ENCODE results near the gene RPS21. TPM values are rescaled to one million over a fixed set of nuclear protein-coding genes. Genes with fewer than 3 reads are reported as not detected.
A peak's percentile ranks its signal among the peaks of the same experiment; 100 is the strongest.

RPS21 gene
- total and polyA plus RNA-seq, 9 of the 15 experiments (the other 6 are each of a cell fraction or from before 2014, with no cell fraction given): 1,380 to 5,647 (median 3,091) TPM

GRCh38 chr20:62363920-62364851 lies 22.7 kb upstream of the RPS21 start (continued):
- TF ChIP-seq NR2C1 (IDR thresholded peaks at IDR 0.05) (peak; percentile 87), NR2C1 (tag; IDR thresholded peaks at IDR 0.05) (peak; percentile 85), FOXA1 (IDR thresholded peaks at IDR 0.05; ENCODE audit: borderline replicate concordance) (no peak), CXXC5 (CRISPR knock-in tag; IDR thresholded peaks at IDR 0.05) (0 out of 2 replicates have a peak, but pooled peaks have one; percentile 24), CTCF (IDR thresholded peaks at IDR 0.05 in 2 of 3, conservative IDR thresholded peaks at IDR 0.05 in 1 of 3; ENCODE audit: insufficient read depth in 2 of 3, low read depth in 1 of 3, low read length in 3 of 3) (0 out of 6 replicates have a peak, but pooled peaks of 1 of the 3 experiments have one; percentile 20), ZFP1 (CRISPR knock-in tag; IDR thresholded peaks at IDR 0.05) (no peak), PRDM10 (IDR thresholded peaks at IDR 0.05; ENCODE audit: partially characterized antibody) (peak; percentile 91), ATF3 (IDR thresholded peaks at IDR 0.05) (peak; percentile 86), ATF3 (CRISPR knock-in tag; conservative IDR thresholded peaks at IDR 0.05) (no peak), RBFOX2 (IDR thresholded peaks at IDR 0.05; ENCODE audit: low read depth, low read length) (peak; percentile 8), JUN (IDR thresholded peaks at IDR 0.05; ENCODE audit: borderline replicate concordance, low read depth, low read length) (peak; percentile 74), JUN (CRISPR knock-in tag; IDR thresholded peaks at IDR 0.05; ENCODE audit: borderline replicate concordance) (no peak), NFYB (IDR thresholded peaks at IDR 0.05; ENCODE audit: extremely low read depth, insufficient read length) (no peak), SMARCE1 (IDR thresholded peaks at IDR 0.05) (peak; percentile 66; the same call in 1 of the 2 replicates), ZBTB7A (IDR thresholded peaks at IDR 0.05; ENCODE audit: borderline replicate concordance, control insufficient read depth, low read depth, low read length) (peak; percentile 86; the same call in 1 of the 2 replicates), ID3 (CRISPR knock-in tag; IDR thresholded peaks at IDR 0.05) (no peak), ID3 (tag; IDR thresholded peaks at IDR 0.05) (no peak), MYNN (IDR thresholded peaks at IDR 0.05) (peak; percentile 18; the same call in 1 of the 2 replicates), MYNN (CRISPR knock-in tag; IDR thresholded peaks at IDR 0.05) (no peak), ZNF431 (CRISPR knock-in tag; IDR thresholded peaks at IDR 0.05) (no peak), HMGN3 (IDR thresholded peaks at IDR 0.05; ENCODE audit: borderline replicate concordance, extremely low read depth, insufficient read length, low read depth, low read length) (peak; percentile 15)
